GM18870 (cell line): Measurements from ENCODE around the gene SCN3A.

ENCODE experiments used
- ATAC-seq: cut with Tn5 transposase; IDR thresholded peaks from one replicate; pipeline ENCODE4 v1.9.1; 2021; ENCODE audit warnings: moderate library complexity; ENCODE audit not compliant: unreplicated experiment

SCN3A gene

GRCh38 chr2:165058476-165059265 is 145.2 kb downstream of the SCN3A start:
- no peak for ATAC-seq

DNA sequence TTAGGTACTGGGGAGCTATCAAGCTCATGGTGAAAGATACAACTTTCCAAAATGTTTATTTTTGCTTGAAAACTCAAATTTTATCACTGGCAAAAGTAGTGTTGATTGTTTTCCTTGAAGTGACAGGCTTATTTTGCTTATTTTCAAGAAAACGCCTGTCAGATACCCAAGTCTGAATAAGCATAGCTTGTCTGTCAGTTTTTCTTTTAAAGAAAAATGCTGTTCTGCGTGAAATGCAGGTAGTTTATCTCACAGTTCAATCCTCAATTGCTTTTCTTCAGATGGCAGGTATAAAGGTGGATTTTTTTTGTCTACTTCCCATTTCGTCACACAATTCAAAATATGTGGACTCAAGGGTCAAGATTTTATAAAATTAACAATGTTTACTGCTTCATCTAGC is 145.9 kb downstream of the SCN3A start:
- no peak for ATAC-seq

DNA sequence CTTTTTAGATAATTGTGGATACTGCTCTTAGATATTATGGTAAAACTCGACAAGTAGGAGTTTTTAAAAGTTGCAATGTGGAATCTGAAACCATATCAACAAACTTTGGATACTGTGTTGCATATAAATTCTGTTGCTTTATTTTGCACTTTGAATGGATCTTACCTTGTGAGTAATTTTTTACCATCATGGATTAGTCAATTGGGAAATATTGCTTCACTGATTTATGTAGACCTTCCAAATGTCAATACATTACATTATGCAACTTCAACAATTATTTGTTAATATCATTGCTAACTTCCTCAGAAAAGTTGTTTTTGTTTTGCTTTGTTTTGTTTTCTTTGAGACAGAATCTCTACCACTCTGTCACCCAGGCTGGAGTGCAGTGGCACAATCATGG is 146.5 kb downstream of the SCN3A start:
- ATAC-seq = no peak

GRCh38 chr2:165056564-165056963 is 147.3 kb downstream of the SCN3A start:
- ATAC-seq = no peak

DNA sequence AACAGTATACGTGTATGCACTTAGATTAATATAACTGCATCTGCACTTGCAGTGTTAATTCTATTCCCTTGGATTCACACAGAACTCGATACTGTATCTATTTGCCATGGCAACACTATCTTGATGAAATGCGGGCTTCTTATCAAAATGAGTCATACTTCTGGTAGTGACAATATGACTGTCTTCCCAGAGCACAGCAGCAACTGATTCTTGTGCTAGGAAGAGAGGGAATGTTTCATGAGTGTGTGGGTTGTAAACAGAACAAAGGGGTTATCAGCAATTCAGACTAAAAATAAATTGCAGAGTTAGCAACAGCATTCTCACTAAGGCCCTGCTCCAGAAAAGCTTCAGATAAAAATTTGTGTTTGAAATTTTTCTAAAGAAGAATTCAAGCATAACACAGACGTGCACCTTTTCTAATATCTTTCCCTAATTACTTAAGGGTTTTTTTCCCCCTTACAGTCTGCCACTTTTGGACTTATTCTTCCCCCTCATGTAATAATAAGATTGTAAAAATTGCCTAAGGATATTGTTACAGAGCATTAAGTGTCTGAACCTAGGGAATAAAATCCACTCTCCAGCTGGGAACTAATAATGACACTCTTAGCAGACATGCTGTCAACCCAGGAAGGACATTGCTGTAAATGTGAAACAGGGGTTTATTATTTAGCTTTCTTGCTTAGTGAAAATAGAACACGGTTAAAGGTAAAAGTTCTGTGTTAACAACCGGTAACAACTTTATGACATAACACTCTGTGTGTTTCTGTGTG is 148.6 kb downstream of the SCN3A start:
- ATAC-seq = no peak

- no peak for ATAC-seq
Observed at GRCh38 chr2:165054652-165055051, 149.2 kb downstream of the SCN3A start.

GRCh38 chr2:165044505-165045303 is 159.1 kb downstream of the SCN3A start:
- no peak for ATAC-seq
